GM12891 (cell line): Measurements from ENCODE around the gene HOXC4.

Experiments used
- POLR2A ChIP-seq: IDR thresholded peaks from 2 replicates; pipeline ENCODE4 v1.6.1; 2011; ENCODE audit warnings: low read depth, low read length, control low read depth
- POLR2AphosphoS5 ChIP-seq: IDR thresholded peaks from 2 replicates; pipeline ENCODE4 v1.6.1; 2011; ENCODE audit warnings: low read depth, low read length, control low read depth
- SPI1 ChIP-seq: IDR thresholded peaks from 2 replicates; pipeline ENCODE4 v1.6.1; 2011; ENCODE audit warnings: low read depth, low read length, control low read depth
- TAF1 ChIP-seq: IDR thresholded peaks from 2 replicates; pipeline ENCODE4 v1.6.1; 2011; ENCODE audit warnings: low read depth, low read length, control low read depth

GRCh38 chr12:54014377-54015017 is 39.1 kb upstream of the HOXC4 start:
- TF ChIP-seq TAF1 (no peak), POLR2AphosphoS5 (no peak), POLR2A (no peak), SPI1 (no peak)
